ENCODE results near the gene TK2.

TK2 gene

GRCh38 chr16:66562409-66562808 lies 12.5 kb upstream of the TK2 start:
- Histone ChIP-seq H3K9me3 (replicated peaks in 1 of 2; ENCODE audit: control insufficient read depth in 2 of 2, insufficient read depth in 1 of 2, low read depth in 1 of 2, low read length in 2 of 2) (peaks cover 0 to 2% of the 10 kb centered on the region in 2 donors), H2AK5ac (ENCODE audit: low read depth, low read length) (no peak overlapping the region), H2AFZ (ENCODE audit: low read length) (no peak overlapping the region), H3K9ac (ENCODE audit: low read depth, low read length, poor library complexity) (no peak overlapping the region), H3K27ac (replicated peaks; ENCODE audit: low read length) (no peak overlapping the region), H3K4ac (ENCODE audit: low read length) (no peak overlapping the region), H3K4me1 (ENCODE audit: control insufficient read depth in 2 of 2, insufficient read depth in 1 of 2, low read depth in 1 of 2, low read length in 2 of 2) (no peaks in the 10 kb centered on the region), H3K18ac (ENCODE audit: low read length) (no peak overlapping the region), H4K91ac (ENCODE audit: low read depth, low read length, poor library complexity) (no peak overlapping the region), H3K36me3 (replicated peaks in 1 of 2; ENCODE audit: control insufficient read depth in 2 of 2, insufficient read depth in 2 of 2, low read length in 2 of 2) (peaks cover 10 to 75% of the 10 kb centered on the region in 2 donors), H2BK15ac (ENCODE audit: low read length) (no peak overlapping the region), H2BK5ac (ENCODE audit: low read length) (no peak overlapping the region), H4K8ac (ENCODE audit: low read depth, low read length) (no peak overlapping the region), H3K4me2 (ENCODE audit: insufficient read depth, low read length, poor library complexity, severe bottlenecking) (no peak overlapping the region), H3K23ac (ENCODE audit: low read depth, low read length, poor library complexity) (no peak overlapping the region), H2BK120ac (ENCODE audit: low read depth, low read length) (no peak overlapping the region), H3K4me3 (ENCODE audit: low read length in 2 of 2) (no peak overlapping the region), H3K79me1 (ENCODE audit: low read depth, low read length) (no peaks in the 10 kb centered on the region), H3K14ac (ENCODE audit: low read length) (no peak overlapping the region), H2BK12ac (ENCODE audit: low read length) (no peak overlapping the region), H3K27me3 (ENCODE audit: control insufficient read depth in 3 of 3, insufficient read depth in 3 of 3, low read depth in 1 of 3, low read length in 3 of 3) (no peaks in the 10 kb centered on the region)
- no peak for DNase-seq (ENCODE audit: low spot score)
- no CpG with 5 or more reads among the region's 1 CpG for whole genome bisulfite sequencing, 2 donors (ENCODE audit: extremely low coverage in 2 of 2, insufficient read length in 2 of 2, insufficient replicate concordance in 1 of 2)

GRCh38 chr16:66561381-66562080 lies 11.6 kb upstream of the TK2 start:
- Histone ChIP-seq H2BK15ac (ENCODE audit: low read length) (no peak overlapping the region), H3K4me2 (ENCODE audit: insufficient read depth, low read length, poor library complexity, severe bottlenecking) (no peak overlapping the region), H2BK12ac (ENCODE audit: low read length) (no peak overlapping the region), H3K9me3 (replicated peaks in 1 of 2; ENCODE audit: control insufficient read depth in 2 of 2, insufficient read depth in 1 of 2, low read depth in 1 of 2, low read length in 2 of 2) (no peaks in the 10 kb centered on the region), H3K4me3 (ENCODE audit: low read length in 2 of 2) (no peak overlapping the region), H4K8ac (ENCODE audit: low read depth, low read length) (no peak overlapping the region), H3K27me3 (ENCODE audit: control insufficient read depth in 3 of 3, insufficient read depth in 3 of 3, low read depth in 1 of 3, low read length in 3 of 3) (no peaks in the 10 kb centered on the region), H3K4me1 (ENCODE audit: control insufficient read depth in 2 of 2, insufficient read depth in 1 of 2, low read depth in 1 of 2, low read length in 2 of 2) (no peaks in the 10 kb centered on the region), H3K9ac (ENCODE audit: low read depth, low read length, poor library complexity) (no peak overlapping the region), H3K18ac (ENCODE audit: low read length) (no peak overlapping the region), H3K36me3 (replicated peaks in 1 of 2; ENCODE audit: control insufficient read depth in 2 of 2, insufficient read depth in 2 of 2, low read length in 2 of 2) (peaks cover 8 to 75% of the 10 kb centered on the region in 2 donors), H4K91ac (ENCODE audit: low read depth, low read length, poor library complexity) (no peak overlapping the region), H3K4ac (ENCODE audit: low read length) (no peak overlapping the region), H3K79me1 (ENCODE audit: low read depth, low read length) (no peaks in the 10 kb centered on the region), H2AK5ac (ENCODE audit: low read depth, low read length) (no peak overlapping the region), H2BK5ac (ENCODE audit: low read length) (no peak overlapping the region), H3K23ac (ENCODE audit: low read depth, low read length, poor library complexity) (no peak overlapping the region), H2BK120ac (ENCODE audit: low read depth, low read length) (no peak overlapping the region), H3K27ac (replicated peaks; ENCODE audit: low read length) (no peak overlapping the region), H2AFZ (ENCODE audit: low read length) (no peak overlapping the region), H3K14ac (ENCODE audit: low read length) (no peak overlapping the region)
- DNase-seq (ENCODE audit: low spot score) = no peak
- WGBS, 2 donors (ENCODE audit: extremely low coverage in 2 of 2, insufficient read length in 2 of 2, insufficient replicate concordance in 1 of 2) = no CpG with 5 or more reads among the region's 3 CpGs

- H2BK120ac ChIP-seq (ENCODE audit: low read depth, low read length) = no peak overlapping the region
- H3K36me3 ChIP-seq (replicated peaks in 1 of 2; ENCODE audit: control insufficient read depth in 2 of 2, insufficient read depth in 2 of 2, low read length in 2 of 2) = peaks cover 8 to 62% of the 10 kb centered on the region in 2 donors
- no peak overlapping the region for H3K4ac ChIP-seq (ENCODE audit: low read length)
- no peak overlapping the region for H2BK5ac ChIP-seq (ENCODE audit: low read length)
- H2AK5ac ChIP-seq (ENCODE audit: low read depth, low read length) = no peak overlapping the region
- no peak overlapping the region for H3K18ac ChIP-seq (ENCODE audit: low read length)
- no peak overlapping the region for H3K14ac ChIP-seq (ENCODE audit: low read length)
- no peak overlapping the region for H2BK12ac ChIP-seq (ENCODE audit: low read length)
- H3K23ac ChIP-seq (ENCODE audit: low read depth, low read length, poor library complexity) = no peak overlapping the region
- no peaks in the 10 kb centered on the region for H3K27me3 ChIP-seq (ENCODE audit: control insufficient read depth in 3 of 3, insufficient read depth in 3 of 3, low read depth in 1 of 3, low read length in 3 of 3)
- no peak overlapping the region for H4K8ac ChIP-seq (ENCODE audit: low read depth, low read length)
- no peak for DNase-seq (ENCODE audit: low spot score)
- H3K79me1 ChIP-seq (ENCODE audit: low read depth, low read length) = no peaks in the 10 kb centered on the region
- H4K91ac ChIP-seq (ENCODE audit: low read depth, low read length, poor library complexity) = no peak overlapping the region
- H3K4me1 ChIP-seq (ENCODE audit: control insufficient read depth in 2 of 2, insufficient read depth in 1 of 2, low read depth in 1 of 2, low read length in 2 of 2) = no peaks in the 10 kb centered on the region
- H3K9me3 ChIP-seq (replicated peaks in 1 of 2; ENCODE audit: control insufficient read depth in 2 of 2, insufficient read depth in 1 of 2, low read depth in 1 of 2, low read length in 2 of 2) = no peaks in the 10 kb centered on the region
- no peak overlapping the region for H3K4me2 ChIP-seq (ENCODE audit: insufficient read depth, low read length, poor library complexity, severe bottlenecking)
- no peak overlapping the region for H3K27ac ChIP-seq (replicated peaks; ENCODE audit: low read length)
- no peak overlapping the region for H3K9ac ChIP-seq (ENCODE audit: low read depth, low read length, poor library complexity)
- no peak overlapping the region for H2AFZ ChIP-seq (ENCODE audit: low read length)
- no peak overlapping the region for H2BK15ac ChIP-seq (ENCODE audit: low read length)
- H3K4me3 ChIP-seq (ENCODE audit: low read length in 2 of 2) = no peak overlapping the region
- WGBS, 2 donors (ENCODE audit: extremely low coverage in 2 of 2, insufficient read length in 2 of 2, insufficient replicate concordance in 1 of 2) = no CpG with 5 or more reads among the region's 1 CpG
These were observed 10.2 kb upstream of the TK2 start for GRCh38 chr16:66560107-66560506.

- Histone ChIP-seq H3K4me2 (ENCODE audit: insufficient read depth, low read length, poor library complexity, severe bottlenecking) (no peak overlapping the region), H2AK5ac (ENCODE audit: low read depth, low read length) (no peak overlapping the region), H3K4ac (ENCODE audit: low read length) (no peak overlapping the region), H2BK120ac (ENCODE audit: low read depth, low read length) (no peak overlapping the region), H4K8ac (ENCODE audit: low read depth, low read length) (no peak overlapping the region), H3K23ac (ENCODE audit: low read depth, low read length, poor library complexity) (no peak overlapping the region), H3K79me1 (ENCODE audit: low read depth, low read length) (no peaks in the 10 kb centered on the region), H3K18ac (ENCODE audit: low read length) (no peak overlapping the region), H3K36me3 (replicated peaks in 1 of 2; ENCODE audit: control insufficient read depth in 2 of 2, insufficient read depth in 2 of 2, low read length in 2 of 2) (peaks cover 2 to 31% of the 10 kb centered on the region in 2 donors), H2BK12ac (ENCODE audit: low read length) (no peak overlapping the region), H2BK15ac (ENCODE audit: low read length) (no peak overlapping the region), H2AFZ (ENCODE audit: low read length) (no peak overlapping the region), H3K14ac (ENCODE audit: low read length) (no peak overlapping the region), H3K27ac (replicated peaks; ENCODE audit: low read length) (no peak overlapping the region), H3K9ac (ENCODE audit: low read depth, low read length, poor library complexity) (no peak overlapping the region), H3K27me3 (ENCODE audit: control insufficient read depth in 3 of 3, insufficient read depth in 3 of 3, low read depth in 1 of 3, low read length in 3 of 3) (no peaks in the 10 kb centered on the region), H3K9me3 (replicated peaks in 1 of 2; ENCODE audit: control insufficient read depth in 2 of 2, insufficient read depth in 1 of 2, low read depth in 1 of 2, low read length in 2 of 2) (peaks cover 3 to 12% of the 10 kb centered on the region in 2 donors), H4K91ac (ENCODE audit: low read depth, low read length, poor library complexity) (no peak overlapping the region), H3K4me3 (ENCODE audit: low read length in 2 of 2) (no peak overlapping the region), H2BK5ac (ENCODE audit: low read length) (no peak overlapping the region), H3K4me1 (ENCODE audit: control insufficient read depth in 2 of 2, insufficient read depth in 1 of 2, low read depth in 1 of 2, low read length in 2 of 2) (peaks cover 6 to 8% of the 10 kb centered on the region in 2 donors)
- no peak for DNase-seq (ENCODE audit: low spot score)
- WGBS, 2 donors (ENCODE audit: extremely low coverage in 2 of 2, insufficient read length in 2 of 2, insufficient replicate concordance in 1 of 2) = 100% methylated on average over 3 of the region's 6 CpGs; no CpG with 5 or more reads in 1 of the 2 donors
These were observed 4.6 kb upstream of the TK2 start for GRCh38 chr16:66554495-66554894.
